ENCODE measurements around the gene GNG3.

- TF ChIP-seq CTCF (IDR thresholded peaks at IDR 0.05; ENCODE audit: insufficient read depth, low read length, poor library complexity, severe bottlenecking) (no peak), EZH2phosphoT487 (conservative IDR thresholded peaks at IDR 0.05; ENCODE audit: low read length) (no peak)
These were observed 20.3 kb downstream of the GNG3 start for GRCh38 chr11:62727872-62728170.

All from SU-DHL-6 (cell line).